K562 (cell line): ENCODE data around the gene RALGPS1. TPM values are rescaled to one million over a fixed set of nuclear protein-coding genes. Genes with fewer than 3 reads are reported as not detected.
A peak's percentile ranks its signal among the peaks of the same experiment; 100 is the strongest.

Source experiments
- DMBX1 ChIP-seq: fragments of 250-450 bp; sonication (Bioruptor Pico); IDR thresholded peaks from 2 replicates; pipeline ENCODE4 v1.8.0; 2022; ENCODE audit warnings: inconsistent platforms, mild to moderate bottlenecking, moderate library complexity, borderline replicate concordance
- GATAD2B ChIP-seq: fragments of 450-650 bp; IDR thresholded peaks from 2 replicates; pipeline ENCODE4 v1.6.1; 2017; ENCODE audit warnings: mild to moderate bottlenecking, borderline replicate concordance
- MNT ChIP-seq, 2 experiments: fragments of 450-650 bp; conservative IDR thresholded peaks; 2 replicates each; pipeline ENCODE4 v1.6.1; 2017; ENCODE audit warnings: mild to moderate bottlenecking in 2 of 2, moderate library complexity in 2 of 2
- STAT6 ChIP-seq: sonication (generic); formaldehyde crosslinking; IDR thresholded peaks from 2 replicates; pipeline ENCODE4 v1.8.1; 2023; ENCODE audit warnings: mild to moderate bottlenecking, missing genetic modification reagents
- WHSC1 ChIP-seq: IDR thresholded peaks from one replicate; pipeline ENCODE4 v1.6.1; 2012; ENCODE audit warnings: low read length, control low read depth, inconsistent platforms
- ZNF263 ChIP-seq: sonication (generic); formaldehyde crosslinking; IDR thresholded peaks from 2 replicates; pipeline ENCODE4 v1.8.0; 2022; ENCODE audit warnings: mild to moderate bottlenecking, missing genetic modification reagents, borderline replicate concordance
- ZNF764 ChIP-seq: fragments of 250-450 bp; sonication (Bioruptor Pico); IDR thresholded peaks from 2 replicates; pipeline ENCODE4 v1.4.0; 2020; ENCODE audit warnings: low read depth, mild to moderate bottlenecking, moderate library complexity
- polyA plus RNA-seq, 8 experiments: library from polyadenylated mRNA; depleted of rRNA in 4 of 8; stranded (reverse) in 5 of 8; unstranded in 3 of 8; fragments of >200 nt; fragmentation: Nextera tagmentation in 2 of 8; fragmentation: Illumina TruSeq in 1 of 8; extraction: Ambion mirVana in 2 of 8; extraction: Trizol in 1 of 8; gene quantifications; 2 replicates each; pipeline versions ENCODE4 v1.2.1 to v1.2.3, GENCODE V29; 2011 to 2014; ENCODE audit warnings: inconsistent platforms in 1 of 8, missing spikeins in 1 of 8
- total RNA-seq, 7 experiments: library from RNA; depleted of rRNA in 6 of 7; stranded (reverse); fragments of >200 nt in 6 of 7; fragmentation: Illumina TruSeq in 2 of 7; extraction: Trizol in 2 of 7; gene quantifications; 2 replicates each; pipeline versions ENCODE4 v1.2.1 to v1.2.3, GENCODE V29; 2011 to 2021; ENCODE audit warnings: low replicate concordance in 1 of 7
- TF ChIP-seq, protein P1 (sequence below): fragments of 450-650 bp; IDR thresholded peaks from 2 replicates; pipeline ENCODE4 v1.6.1; 2016; ENCODE audit warnings: mild to moderate bottlenecking, moderate library complexity

The RALGPS1 gene
- total and polyA plus RNA-seq, 9 of the 15 experiments (the other 6 are each of a cell fraction or from before 2014, with no cell fraction given): 0.04 to 2.6 (median 1.5) TPM

DNA sequence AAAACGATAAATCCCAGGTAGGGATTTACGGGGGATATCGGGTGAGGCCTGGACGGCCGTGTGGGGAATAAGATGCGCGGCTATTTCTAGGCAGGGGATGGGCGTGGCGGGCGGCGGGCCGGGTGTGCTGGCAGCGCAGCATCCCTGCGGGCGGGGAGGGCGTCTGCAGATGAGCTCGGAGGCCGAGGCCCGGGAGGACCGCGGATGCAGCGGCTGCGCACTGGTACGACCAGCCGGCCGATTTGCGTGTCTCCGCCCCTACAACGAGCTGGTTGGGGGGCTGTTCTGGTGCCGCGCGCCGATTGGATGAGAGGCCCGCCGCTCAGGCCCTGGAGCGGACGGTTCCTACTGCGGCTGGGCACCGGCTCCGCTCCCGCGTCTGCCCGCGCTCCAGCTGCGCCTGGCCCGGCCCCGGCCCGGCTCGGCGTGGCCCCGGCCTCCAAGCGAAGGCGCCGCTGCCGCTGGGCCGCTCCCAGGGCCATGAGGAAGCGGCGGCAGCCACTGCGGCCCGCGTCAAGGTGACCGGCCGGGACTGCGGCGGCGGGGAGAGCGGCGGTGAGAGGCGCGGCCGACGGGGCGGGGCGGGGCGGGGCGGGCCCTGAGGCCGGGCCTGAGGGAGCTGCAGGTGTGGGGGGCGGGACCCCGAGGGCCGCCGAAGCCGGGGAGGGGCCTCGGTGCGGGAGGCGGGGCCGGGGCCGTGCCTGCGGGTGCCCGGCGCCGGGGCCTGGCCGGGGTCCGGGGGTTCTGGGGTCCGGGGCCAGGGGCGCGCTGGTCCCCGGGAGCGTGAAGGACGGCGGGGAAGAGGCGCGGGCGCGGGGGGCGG lies at the start of gene RALGPS1 (continued):
- TF ChIP-seq, protein P1, sequence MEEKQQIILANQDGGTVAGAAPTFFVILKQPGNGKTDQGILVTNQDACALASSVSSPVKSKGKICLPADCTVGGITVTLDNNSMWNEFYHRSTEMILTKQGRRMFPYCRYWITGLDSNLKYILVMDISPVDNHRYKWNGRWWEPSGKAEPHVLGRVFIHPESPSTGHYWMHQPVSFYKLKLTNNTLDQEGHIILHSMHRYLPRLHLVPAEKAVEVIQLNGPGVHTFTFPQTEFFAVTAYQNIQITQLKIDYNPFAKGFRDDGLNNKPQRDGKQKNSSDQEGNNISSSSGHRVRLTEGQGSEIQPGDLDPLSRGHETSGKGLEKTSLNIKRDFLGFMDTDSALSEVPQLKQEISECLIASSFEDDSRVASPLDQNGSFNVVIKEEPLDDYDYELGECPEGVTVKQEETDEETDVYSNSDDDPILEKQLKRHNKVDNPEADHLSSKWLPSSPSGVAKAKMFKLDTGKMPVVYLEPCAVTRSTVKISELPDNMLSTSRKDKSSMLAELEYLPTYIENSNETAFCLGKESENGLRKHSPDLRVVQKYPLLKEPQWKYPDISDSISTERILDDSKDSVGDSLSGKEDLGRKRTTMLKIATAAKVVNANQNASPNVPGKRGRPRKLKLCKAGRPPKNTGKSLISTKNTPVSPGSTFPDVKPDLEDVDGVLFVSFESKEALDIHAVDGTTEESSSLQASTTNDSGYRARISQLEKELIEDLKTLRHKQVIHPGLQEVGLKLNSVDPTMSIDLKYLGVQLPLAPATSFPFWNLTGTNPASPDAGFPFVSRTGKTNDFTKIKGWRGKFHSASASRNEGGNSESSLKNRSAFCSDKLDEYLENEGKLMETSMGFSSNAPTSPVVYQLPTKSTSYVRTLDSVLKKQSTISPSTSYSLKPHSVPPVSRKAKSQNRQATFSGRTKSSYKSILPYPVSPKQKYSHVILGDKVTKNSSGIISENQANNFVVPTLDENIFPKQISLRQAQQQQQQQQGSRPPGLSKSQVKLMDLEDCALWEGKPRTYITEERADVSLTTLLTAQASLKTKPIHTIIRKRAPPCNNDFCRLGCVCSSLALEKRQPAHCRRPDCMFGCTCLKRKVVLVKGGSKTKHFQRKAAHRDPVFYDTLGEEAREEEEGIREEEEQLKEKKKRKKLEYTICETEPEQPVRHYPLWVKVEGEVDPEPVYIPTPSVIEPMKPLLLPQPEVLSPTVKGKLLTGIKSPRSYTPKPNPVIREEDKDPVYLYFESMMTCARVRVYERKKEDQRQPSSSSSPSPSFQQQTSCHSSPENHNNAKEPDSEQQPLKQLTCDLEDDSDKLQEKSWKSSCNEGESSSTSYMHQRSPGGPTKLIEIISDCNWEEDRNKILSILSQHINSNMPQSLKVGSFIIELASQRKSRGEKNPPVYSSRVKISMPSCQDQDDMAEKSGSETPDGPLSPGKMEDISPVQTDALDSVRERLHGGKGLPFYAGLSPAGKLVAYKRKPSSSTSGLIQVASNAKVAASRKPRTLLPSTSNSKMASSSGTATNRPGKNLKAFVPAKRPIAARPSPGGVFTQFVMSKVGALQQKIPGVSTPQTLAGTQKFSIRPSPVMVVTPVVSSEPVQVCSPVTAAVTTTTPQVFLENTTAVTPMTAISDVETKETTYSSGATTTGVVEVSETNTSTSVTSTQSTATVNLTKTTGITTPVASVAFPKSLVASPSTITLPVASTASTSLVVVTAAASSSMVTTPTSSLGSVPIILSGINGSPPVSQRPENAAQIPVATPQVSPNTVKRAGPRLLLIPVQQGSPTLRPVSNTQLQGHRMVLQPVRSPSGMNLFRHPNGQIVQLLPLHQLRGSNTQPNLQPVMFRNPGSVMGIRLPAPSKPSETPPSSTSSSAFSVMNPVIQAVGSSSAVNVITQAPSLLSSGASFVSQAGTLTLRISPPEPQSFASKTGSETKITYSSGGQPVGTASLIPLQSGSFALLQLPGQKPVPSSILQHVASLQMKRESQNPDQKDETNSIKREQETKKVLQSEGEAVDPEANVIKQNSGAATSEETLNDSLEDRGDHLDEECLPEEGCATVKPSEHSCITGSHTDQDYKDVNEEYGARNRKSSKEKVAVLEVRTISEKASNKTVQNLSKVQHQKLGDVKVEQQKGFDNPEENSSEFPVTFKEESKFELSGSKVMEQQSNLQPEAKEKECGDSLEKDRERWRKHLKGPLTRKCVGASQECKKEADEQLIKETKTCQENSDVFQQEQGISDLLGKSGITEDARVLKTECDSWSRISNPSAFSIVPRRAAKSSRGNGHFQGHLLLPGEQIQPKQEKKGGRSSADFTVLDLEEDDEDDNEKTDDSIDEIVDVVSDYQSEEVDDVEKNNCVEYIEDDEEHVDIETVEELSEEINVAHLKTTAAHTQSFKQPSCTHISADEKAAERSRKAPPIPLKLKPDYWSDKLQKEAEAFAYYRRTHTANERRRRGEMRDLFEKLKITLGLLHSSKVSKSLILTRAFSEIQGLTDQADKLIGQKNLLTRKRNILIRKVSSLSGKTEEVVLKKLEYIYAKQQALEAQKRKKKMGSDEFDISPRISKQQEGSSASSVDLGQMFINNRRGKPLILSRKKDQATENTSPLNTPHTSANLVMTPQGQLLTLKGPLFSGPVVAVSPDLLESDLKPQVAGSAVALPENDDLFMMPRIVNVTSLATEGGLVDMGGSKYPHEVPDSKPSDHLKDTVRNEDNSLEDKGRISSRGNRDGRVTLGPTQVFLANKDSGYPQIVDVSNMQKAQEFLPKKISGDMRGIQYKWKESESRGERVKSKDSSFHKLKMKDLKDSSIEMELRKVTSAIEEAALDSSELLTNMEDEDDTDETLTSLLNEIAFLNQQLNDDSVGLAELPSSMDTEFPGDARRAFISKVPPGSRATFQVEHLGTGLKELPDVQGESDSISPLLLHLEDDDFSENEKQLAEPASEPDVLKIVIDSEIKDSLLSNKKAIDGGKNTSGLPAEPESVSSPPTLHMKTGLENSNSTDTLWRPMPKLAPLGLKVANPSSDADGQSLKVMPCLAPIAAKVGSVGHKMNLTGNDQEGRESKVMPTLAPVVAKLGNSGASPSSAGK: no peak
- TF ChIP-seq ZNF263 (CRISPR knock-in tag): peak; percentile 95
- no peak for TF ChIP-seq DMBX1
- peak; percentile 68; the same call in 1 of the 2 replicates for TF ChIP-seq GATAD2B
- 0 out of 2 replicates have a peak, but pooled peaks have one; percentile 7 for TF ChIP-seq ZNF764 (CRISPR knock-in tag)
- TF ChIP-seq STAT6 (CRISPR knock-in tag): 0 out of 2 replicates have a peak, but pooled peaks have one; percentile 54
- no peak for TF ChIP-seq MNT (conservative IDR thresholded peaks at IDR 0.05)
- TF ChIP-seq WHSC1: no peak
